GM12864 (cell line): ENCODE measurements around the gene HOXC4.

Experiments
- DNase-seq: peaks from one replicate; pipeline ENCODE4 v3.0.0-alpha.2; 2011; ENCODE audit warnings: low read depth
- H3K4me3 ChIP-seq: 2 replicates; pipeline ENCODE4 v1.5.1; 2011; ENCODE audit warnings: mild to moderate bottlenecking, low read depth, low read length, control low read depth
- CTCF ChIP-seq: IDR thresholded peaks from 2 replicates; pipeline ENCODE4 v1.5.1; 2011; ENCODE audit warnings: low read depth, mild to moderate bottlenecking, moderate library complexity, low read length, control low read depth, inconsistent platforms; ENCODE audit errors: missing control alignments

Gene HOXC4

GRCh38 chr12:54045868-54046521 is 7.6 kb upstream of the HOXC4 start:
- no peak for TF ChIP-seq CTCF
- no peak overlapping the region for H3K4me3 ChIP-seq
- DNase-seq, result no peak

GRCh38 chr12:54046809-54047159 is 6.9 kb upstream of the HOXC4 start:
- DNase-seq, result no peak
- TF ChIP-seq CTCF, result no peak
- no peak overlapping the region for H3K4me3 ChIP-seq

GRCh38 chr12:54047160-54047963 is 6.3 kb upstream of the HOXC4 start:
- H3K4me3 ChIP-seq, result no peak overlapping the region
- no peak for DNase-seq
- no peak for TF ChIP-seq CTCF

- no peak for DNase-seq
- TF ChIP-seq CTCF, result no peak
- no peak overlapping the region for H3K4me3 ChIP-seq
These were observed 5.7 kb upstream of the HOXC4 start for GRCh38 chr12:54047964-54048303.

GRCh38 chr12:54048406-54049093 is 5.1 kb upstream of the HOXC4 start:
- TF ChIP-seq CTCF, result no peak
- DNase-seq, result no peak
- H3K4me3 ChIP-seq, result no peak overlapping the region

GRCh38 chr12:54049108-54049507 is 4.5 kb upstream of the HOXC4 start:
- no peak overlapping the region for H3K4me3 ChIP-seq
- DNase-seq, result no peak
- no peak for TF ChIP-seq CTCF
